ENCODE results near the gene PCDHB15.
"Not testable (repeated sequence)": the region's sequence is repeated elsewhere in the genome, so short reads cannot be mapped to it uniquely, and the experiment has no call there.

PCDHB15 gene

GRCh38 chr5:141245250-141245717 lies at the start of gene PCDHB15:
PCDHB15 (plus strand) TSS chr5:141245395; CDS start chr5:141245579, 184 bp downstream.
- DNase-seq: no peak

- no peak for DNase-seq
Observed at GRCh38 chr5:141196363-141196762, 48.8 kb upstream of the PCDHB15 start.

GRCh38 chr5:141199359-141200235 lies 45.6 kb upstream of the PCDHB15 start, which contains the start of gene PCDHB11:
PCDHB11 (plus strand) TSS chr5:141199627; CDS start chr5:141199775, 148 bp downstream.
- DNase-seq: no peak

GRCh38 chr5:141201126-141201525 lies 44.1 kb upstream of the PCDHB15 start:
- DNase-seq: not testable (repeated sequence)

GRCh38 chr5:141201646-141202045 lies 43.5 kb upstream of the PCDHB15 start:
- not testable (repeated sequence) for DNase-seq

GRCh38 chr5:141208478-141208877 lies 36.7 kb upstream of the PCDHB15 start, which contains the start of gene PCDHB12:
PCDHB12 (plus strand) TSS chr5:141208719; CDS start chr5:141208908, 189 bp downstream.
- no peak for DNase-seq

- not testable (repeated sequence) for DNase-seq
Observed at GRCh38 chr5:141210281-141210680, 34.9 kb upstream of the PCDHB15 start.

GRCh38 chr5:141210849-141211248 lies 34.3 kb upstream of the PCDHB15 start:
- DNase-seq: not testable (repeated sequence)

GRCh38 chr5:141213656-141214339 lies 31.4 kb upstream of the PCDHB15 start, which contains the start of gene PCDHB13:
PCDHB13 (plus strand) TSS chr5:141213919; CDS start chr5:141214124, 205 bp downstream.
- DNase-seq: not testable (repeated sequence)

- not testable (repeated sequence) for DNase-seq
Observed at GRCh38 chr5:141214583-141214982, 30.6 kb upstream of the PCDHB15 start.

GRCh38 chr5:141215504-141215903 lies 29.7 kb upstream of the PCDHB15 start:
- not testable (repeated sequence) for DNase-seq

GRCh38 chr5:141216035-141216434 lies 29.2 kb upstream of the PCDHB15 start:
- not testable (repeated sequence) for DNase-seq

GRCh38 chr5:141223112-141223783 lies 21.9 kb upstream of the PCDHB15 start, which contains the start of gene PCDHB14:
PCDHB14 (plus strand) TSS chr5:141223343; CDS start chr5:141223506, 163 bp downstream.
- DNase-seq: peak; percentile 8

- not testable (repeated sequence) for DNase-seq
Observed at GRCh38 chr5:141224844-141225243, 20.4 kb upstream of the PCDHB15 start.

- not testable (repeated sequence) for DNase-seq
Observed at GRCh38 chr5:141225421-141225820, 19.8 kb upstream of the PCDHB15 start.

GRCh38 chr5:141234109-141234667 lies 11.0 kb upstream of the PCDHB15 start:
- DNase-seq: no peak

- not testable (repeated sequence) for DNase-seq
Observed at GRCh38 chr5:141235922-141236321, 9.3 kb upstream of the PCDHB15 start.

GRCh38 chr5:141236516-141237313 lies 8.5 kb upstream of the PCDHB15 start:
- no peak for DNase-seq

GRCh38 chr5:141241496-141241895 lies 3.7 kb upstream of the PCDHB15 start:
- no peak for DNase-seq

- not testable (repeated sequence) for DNase-seq
Observed at GRCh38 chr5:141246971-141247370, 1.8 kb downstream of the PCDHB15 start.

GRCh38 chr5:141247434-141247833 lies 2.2 kb downstream of the PCDHB15 start:
- not testable (repeated sequence) for DNase-seq
